GM12892 (cell line): ENCODE data around the gene QRSL1.

Experiments used
- DNase-seq: peaks from one replicate; pipeline ENCODE4 v3.0.0; 2011; ENCODE audit not compliant: insufficient read length
- FAIRE-seq: peaks from 2 replicates; lab custom pipeline; 2011; peaks lifted over from hg19 to GRCh38; lab: Jason Lieb, UNC
- POLR2A ChIP-seq: IDR thresholded peaks from 2 replicates; pipeline ENCODE4 v1.6.1; 2011; ENCODE audit warnings: low read depth, low read length, control low read depth
- POLR2AphosphoS5 ChIP-seq: IDR thresholded peaks from 2 replicates; pipeline ENCODE4 v1.6.1; 2011; ENCODE audit warnings: low read depth, low read length, control low read depth
- TAF1 ChIP-seq: IDR thresholded peaks from 2 replicates; pipeline ENCODE4 v1.6.1; 2011; ENCODE audit warnings: low read depth, mild to moderate bottlenecking, control low read depth, low read length, borderline replicate concordance

The QRSL1 gene

GRCh38 chr6:106662458-106662857, 33.1 kb downstream of the QRSL1 start:
- TF ChIP-seq POLR2AphosphoS5 = no peak
- DNase-seq = no peak
- no peak for FAIRE-seq

GRCh38 chr6:106666282-106667021, 37.1 kb downstream of the QRSL1 start:
- FAIRE-seq (peak; percentile 93), DNase-seq (no peak)
- TF ChIP-seq TAF1 (no peak), POLR2A (no peak), POLR2AphosphoS5 (no peak)

- no peak for TF ChIP-seq TAF1
- TF ChIP-seq POLR2AphosphoS5 = no peak
- no peak for TF ChIP-seq POLR2A
- DNase-seq (no peak), FAIRE-seq (no peak)
Measured at GRCh38 chr6:106667022-106667402, 37.6 kb downstream of the QRSL1 start.

DNA sequence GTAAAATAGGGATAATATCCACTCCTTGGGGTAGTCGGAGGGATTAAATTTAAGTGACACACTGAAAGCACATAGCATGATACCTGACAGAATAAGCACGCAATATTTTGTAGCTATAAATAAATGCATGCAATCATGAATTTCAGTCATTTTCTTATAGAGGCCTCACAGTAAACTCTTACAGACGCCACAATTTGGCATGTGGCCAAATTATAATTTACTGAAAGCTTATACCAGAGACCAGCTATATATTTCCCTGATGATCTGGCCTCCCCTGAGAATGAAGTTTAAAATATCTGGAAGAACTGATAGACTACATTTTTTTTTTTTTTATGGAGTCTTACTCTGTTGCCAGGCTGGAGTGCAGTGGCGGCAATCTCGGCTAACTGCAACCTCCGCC, 40.9 kb downstream of the QRSL1 start:
- TF ChIP-seq POLR2AphosphoS5 (no peak), TAF1 (no peak), POLR2A (no peak)
- no peak for DNase-seq
- FAIRE-seq = no peak

DNA sequence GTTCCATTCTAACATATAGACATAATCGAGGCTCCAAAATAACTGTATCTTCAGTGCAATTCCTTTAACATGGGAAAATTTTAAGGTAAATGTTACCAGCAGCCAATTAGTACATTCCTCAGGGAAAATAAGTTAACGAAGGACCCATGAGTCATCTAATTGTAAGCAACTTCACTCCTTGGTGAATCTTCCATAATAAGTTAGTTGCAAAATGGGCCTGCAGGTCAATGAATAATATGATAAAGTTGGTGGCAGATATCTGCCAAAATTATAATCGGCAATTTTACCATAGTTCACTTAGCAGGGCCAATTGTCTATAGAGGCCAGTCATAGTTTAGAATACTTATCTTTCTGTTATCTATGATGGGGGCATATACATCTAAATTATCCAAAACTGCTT, 42.3 kb downstream of the QRSL1 start:
- FAIRE-seq (no peak), DNase-seq (no peak)
- TF ChIP-seq POLR2A (no peak), TAF1 (no peak), POLR2AphosphoS5 (no peak)

GRCh38 chr6:106674541-106675229, 45.3 kb downstream of the QRSL1 start:
- no peak for DNase-seq
- TF ChIP-seq POLR2AphosphoS5 = no peak
- FAIRE-seq = no peak

DNA sequence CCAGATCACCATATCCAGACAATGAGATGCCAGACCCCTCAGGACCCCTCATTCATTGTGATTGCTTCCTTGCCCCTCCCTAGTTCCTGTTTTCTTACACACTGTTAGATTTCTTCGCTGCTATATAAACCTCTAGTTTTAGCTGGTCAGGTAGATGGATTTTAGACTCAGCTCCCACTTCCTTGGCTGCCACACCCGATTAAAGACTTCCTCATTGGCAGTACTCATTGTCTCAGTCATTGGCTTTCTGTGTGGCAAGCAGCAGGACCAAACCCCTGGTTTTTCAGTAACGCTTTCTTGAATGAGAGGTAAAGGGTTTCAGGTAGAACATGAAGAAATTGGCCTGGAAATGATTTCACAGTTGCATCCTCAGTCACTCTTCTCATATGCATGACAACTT, 47.9 kb downstream of the QRSL1 start:
- DNase-seq (no peak), FAIRE-seq (no peak)
- TF ChIP-seq TAF1 (no peak), POLR2AphosphoS5 (no peak), POLR2A (no peak)

GRCh38 chr6:106684011-106684410, 54.6 kb downstream of the QRSL1 start:
- FAIRE-seq (no peak), DNase-seq (no peak)
- TF ChIP-seq POLR2AphosphoS5 (no peak), TAF1 (no peak), POLR2A (no peak)

DNA sequence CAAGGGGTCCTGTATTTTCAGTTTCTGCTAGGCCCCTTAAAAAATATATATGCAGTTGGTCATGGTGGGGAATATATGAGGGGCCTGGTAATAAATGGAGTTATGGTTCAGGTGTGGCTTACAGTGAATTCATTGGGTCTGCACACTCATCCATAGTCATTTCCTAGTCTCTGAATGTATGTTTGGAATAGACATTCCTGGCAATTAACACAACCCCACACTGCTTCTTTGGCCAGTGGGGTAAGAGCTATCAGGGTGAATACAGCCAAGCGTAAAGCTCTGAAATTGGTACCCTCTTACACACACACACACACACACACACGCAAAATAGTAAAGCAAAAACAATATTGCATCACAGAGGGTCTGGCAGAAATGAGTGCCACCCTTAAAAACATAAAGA, 56.5 kb downstream of the QRSL1 start:
- FAIRE-seq (no peak), DNase-seq (no peak)
- no peak for TF ChIP-seq POLR2A
- TF ChIP-seq TAF1 = no peak
- no peak for TF ChIP-seq POLR2AphosphoS5

- DNase-seq (no peak), FAIRE-seq (no peak)
- TF ChIP-seq POLR2A (no peak), POLR2AphosphoS5 (no peak), TAF1 (no peak)
Measured at GRCh38 chr6:106688177-106688951, 59.0 kb downstream of the QRSL1 start.

- TF ChIP-seq POLR2AphosphoS5 (no peak), POLR2A (no peak), TAF1 (no peak)
- DNase-seq (no peak), FAIRE-seq (no peak)
Measured at GRCh38 chr6:106692112-106692818, 62.9 kb downstream of the QRSL1 start.
